Right ventricle myocardium superior (tissue), 1 donor: ENCODE results near the gene DCLK1. TPM values are rescaled to one million over a fixed set of nuclear protein-coding genes. Genes with fewer than 3 reads are reported as not detected.
A peak's percentile ranks its signal among the peaks of the same experiment; 100 is the strongest.
"Not testable (repeated sequence)": the region's sequence is repeated elsewhere in the genome, so short reads cannot be mapped to it uniquely, and the experiment has no call there.

ENCODE experiments used
- ATAC-seq: fragments of 200-7000 bp; cut with Tn5 transposase; one replicate; pipeline ENCODE4 v1.9.1; 2020; ENCODE audit warnings: mild to moderate bottlenecking; ENCODE audit not compliant: poor library complexity
- DNase-seq: peaks from one replicate; pipeline ENCODE4 v3.0.0-alpha.2; 2020
- intact Hi-C: fragments of 100-400 bp; cut with DNase I; formaldehyde crosslinking; loops from one replicate; pipeline ENCODE4 v1.11.2; 2022
- total RNA-seq: library from RNA; stranded (reverse); fragmentation: NEBNext Ultra II Directional; extraction: Animal tissue kit (Norgen Biotek cat#: 25700); gene quantifications from one replicate; pipeline ENCODE4 v1.2.1, GENCODE V29; 2021
- donor health status: DM: no; HTN: yes; CAD: no; lungs with severe emphysema.

The DCLK1 gene
- total RNA-seq, 1 donor from 2014 or later, result 12.7 TPM

- DNase-seq (no peak), ATAC-seq (no peak)
- intact Hi-C loops, result no loop called here
Observed at GRCh38 chr13:36006894-36007675, 124.1 kb downstream of the DCLK1 start.

GRCh38 chr13:36006347-36006746 is 124.8 kb downstream of the DCLK1 start:
- intact Hi-C loops, result no loop called here
- ATAC-seq (no peak), DNase-seq (no peak)

GRCh38 chr13:36001561-36001960 is 129.6 kb downstream of the DCLK1 start:
- intact Hi-C loops, result no loop called here
- DNase-seq (no peak), ATAC-seq (no peak)

- intact Hi-C loops, result no loop called here
- DNase-seq (no peak), ATAC-seq (no peak)
Observed at GRCh38 chr13:36000028-36000427, 131.2 kb downstream of the DCLK1 start.

GRCh38 chr13:35996360-35996759 is 134.8 kb downstream of the DCLK1 start:
- intact Hi-C loops, result loop anchor here (10.0 kb wide), 1 partner anchor 68 kb away; no protein-coding TSS in a partner anchor
- DNase-seq (no peak), ATAC-seq (no peak)

GRCh38 chr13:35995136-35995535 is 136.0 kb downstream of the DCLK1 start:
- DNase-seq (no peak), ATAC-seq (no peak)
- intact Hi-C loops, result loop anchor here (10.0 kb wide), 1 partner anchor 70 kb away; no protein-coding TSS in a partner anchor

- peak; percentile 92 for ATAC-seq
- intact Hi-C loops, result loop anchor here (10.0 kb wide), 1 partner anchor 70 kb away; no protein-coding TSS in a partner anchor
- peak; percentile 58 for DNase-seq
Observed at GRCh38 chr13:35994131-35994966, 136.8 kb downstream of the DCLK1 start.

GRCh38 chr13:35993686-35994085 is 137.5 kb downstream of the DCLK1 start:
- DNase-seq (no peak), ATAC-seq (no peak)
- intact Hi-C loops, result loop anchor here (10.0 kb wide), 1 partner anchor 71 kb away; no protein-coding TSS in a partner anchor

GRCh38 chr13:35992964-35993363 is 138.2 kb downstream of the DCLK1 start:
- no peak for ATAC-seq

GRCh38 chr13:35990196-35990595 is 141.0 kb downstream of the DCLK1 start:
- DNase-seq (no peak), ATAC-seq (no peak)
- intact Hi-C loops, result loop anchor here (10.0 kb wide), 1 partner anchor 75 kb away; no protein-coding TSS in a partner anchor

More at GRCh38 chr13:35992964-35993363, 138.2 kb downstream of the DCLK1 start:
- intact Hi-C loops, result loop anchor here (10.0 kb wide), 1 partner anchor 72 kb away; no protein-coding TSS in a partner anchor
- no peak for DNase-seq

- intact Hi-C loops, result loop anchor here (10.0 kb wide), 1 partner anchor 136 kb away; no protein-coding TSS in a partner anchor
- DNase-seq, result no peak
- no peak for ATAC-seq
Observed at GRCh38 chr13:35988648-35989081, 142.5 kb downstream of the DCLK1 start.

- ATAC-seq, result no peak
- intact Hi-C loops, result loop anchor here (10.0 kb wide), 1 partner anchor 137 kb away; no protein-coding TSS in a partner anchor
Observed at GRCh38 chr13:35987572-35988513, 143.3 kb downstream of the DCLK1 start.

GRCh38 chr13:35984776-35985453 is 146.3 kb downstream of the DCLK1 start:
- DNase-seq (no peak), ATAC-seq (no peak)
- intact Hi-C loops, result loop anchor here (10.0 kb wide), 1 partner anchor 140 kb away; no protein-coding TSS in a partner anchor

More at GRCh38 chr13:35987572-35988513, 143.3 kb downstream of the DCLK1 start:
- DNase-seq, result no peak

GRCh38 chr13:35984287-35984686 is 146.9 kb downstream of the DCLK1 start:
- ATAC-seq, result no peak
- intact Hi-C loops, result loop anchor here (10.0 kb wide), 1 partner anchor 141 kb away; no protein-coding TSS in a partner anchor
- DNase-seq, result no peak

GRCh38 chr13:35983703-35984102 is 147.5 kb downstream of the DCLK1 start:
- not testable (repeated sequence) for ATAC-seq, DNase-seq
- intact Hi-C loops, result loop anchor here (10.0 kb wide), 1 partner anchor 141 kb away; no protein-coding TSS in a partner anchor

- ATAC-seq, result no peak
- DNase-seq, result no peak
- intact Hi-C loops, result loop anchor here (10.0 kb wide), 1 partner anchor 142 kb away; no protein-coding TSS in a partner anchor
Observed at GRCh38 chr13:35983206-35983605, 148.0 kb downstream of the DCLK1 start.

- intact Hi-C loops, result loop anchor here (2.0 kb wide), 1 partner anchor 297 kb away; no protein-coding TSS in a partner anchor
- ATAC-seq (peak; percentile 86), DNase-seq (peak; percentile 81)
Observed at GRCh38 chr13:35979361-35979951, 151.7 kb downstream of the DCLK1 start.
